ENCODE data around the gene ANK2. TPM values are rescaled to one million over a fixed set of nuclear protein-coding genes. Genes with fewer than 3 reads are reported as not detected.

The ANK2 gene
- total and polyA plus RNA-seq, 2 experiments from 2014 or later: 7.7 to 40.4 TPM

DNA sequence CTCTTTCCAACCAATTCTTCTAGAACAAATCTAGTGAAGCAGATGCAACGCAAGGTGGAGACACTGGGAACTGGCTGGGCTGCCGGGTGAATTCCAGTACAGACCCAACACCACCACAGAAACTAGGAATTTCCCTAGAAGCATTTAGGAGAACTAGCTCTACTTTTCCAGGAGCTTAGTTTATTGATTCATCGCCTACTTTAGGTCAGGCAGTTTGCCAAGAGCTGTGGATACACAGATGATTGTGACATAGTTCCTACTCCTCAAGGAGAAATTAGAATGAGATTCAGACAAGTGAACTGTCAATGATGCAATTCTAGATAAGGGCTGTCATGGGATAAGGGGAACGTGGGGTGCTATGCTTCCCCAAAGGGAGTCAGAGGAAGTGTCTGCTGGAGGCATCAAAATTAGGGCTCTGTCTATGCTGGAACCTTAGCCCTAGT is 362.1 kb downstream of the ANK2 start:
- H3K4me1 ChIP-seq (ENCODE audit: insufficient read depth): no peaks in the 10 kb centered on the region
- no peak for ATAC-seq
- no peaks in the 10 kb centered on the region for H3K36me3 ChIP-seq (ENCODE audit: insufficient read depth)
- H4K20me1 ChIP-seq (replicated peaks; ENCODE audit: insufficient read depth): no peaks in the 10 kb centered on the region
- Mint-ChIP-seq H3K36me3 (ENCODE audit: low read depth) (no peaks in the 10 kb centered on the region), H3K27me3 (ENCODE audit: insufficient read depth, low read depth, poor library complexity) (no peaks in the 10 kb centered on the region), H3K4me3 (no peak overlapping the region), H3K27ac (no peak overlapping the region), H3K4me1 (peaks cover 13% of the 10 kb centered on the region), H3K9me3 (0 out of 3 replicates have a peak, but pooled peaks cover 3% of the 10 kb centered on the region)
- H3K4me2 ChIP-seq: no peak overlapping the region
- no peaks in the 10 kb centered on the region; the same call in 1 of the 2 replicates for H3K9me2 ChIP-seq (ENCODE audit: insufficient read depth)
- no peaks in the 10 kb centered on the region for H3F3A ChIP-seq (replicated peaks; ENCODE audit: low read depth)
- H3K27ac ChIP-seq (ENCODE audit: low read depth): no peak overlapping the region
- H3K27me3 ChIP-seq (ENCODE audit: insufficient read depth): no peaks in the 10 kb centered on the region
- H3K4me3 ChIP-seq: no peak overlapping the region
- H3K79me2 ChIP-seq (replicated peaks; ENCODE audit: insufficient read depth): no peaks in the 10 kb centered on the region
- DNase-seq (ENCODE audit: low spot score): no peak
- no peak overlapping the region for H2AFZ ChIP-seq
- TF ChIP-seq JUNB (IDR thresholded peaks at IDR 0.05; ENCODE audit: unreplicated experiment) (no peak), POLR2AphosphoS5 (IDR thresholded peaks at IDR 0.05; ENCODE audit: low read depth) (no peak), ZNF114 (CRISPR knock-in tag; IDR thresholded peaks at IDR 0.05) (no peak), EZH2 (IDR thresholded peaks at IDR 0.05; ENCODE audit: low read depth, unreplicated experiment) (no peak), STAT1 (IDR thresholded peaks at IDR 0.05; ENCODE audit: unreplicated experiment) (no peak), CREB1 (CRISPR knock-in tag; IDR thresholded peaks at IDR 0.05; ENCODE audit: low read depth) (no peak), EZH2phosphoT487 (IDR thresholded peaks at IDR 0.05; ENCODE audit: unreplicated experiment) (no peak), ZNF331 (CRISPR knock-in tag; IDR thresholded peaks at IDR 0.05; ENCODE audit: low read depth) (no peak), NANOG (IDR thresholded peaks at IDR 0.05; ENCODE audit: borderline replicate concordance) (no peak)
- TF ChIP-seq, protein P1, sequence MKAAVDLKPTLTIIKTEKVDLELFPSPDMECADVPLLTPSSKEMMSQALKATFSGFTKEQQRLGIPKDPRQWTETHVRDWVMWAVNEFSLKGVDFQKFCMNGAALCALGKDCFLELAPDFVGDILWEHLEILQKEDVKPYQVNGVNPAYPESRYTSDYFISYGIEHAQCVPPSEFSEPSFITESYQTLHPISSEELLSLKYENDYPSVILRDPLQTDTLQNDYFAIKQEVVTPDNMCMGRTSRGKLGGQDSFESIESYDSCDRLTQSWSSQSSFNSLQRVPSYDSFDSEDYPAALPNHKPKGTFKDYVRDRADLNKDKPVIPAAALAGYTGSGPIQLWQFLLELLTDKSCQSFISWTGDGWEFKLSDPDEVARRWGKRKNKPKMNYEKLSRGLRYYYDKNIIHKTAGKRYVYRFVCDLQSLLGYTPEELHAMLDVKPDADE (IDR thresholded peaks at IDR 0.05): no peak
- TF ChIP-seq, protein P2, sequence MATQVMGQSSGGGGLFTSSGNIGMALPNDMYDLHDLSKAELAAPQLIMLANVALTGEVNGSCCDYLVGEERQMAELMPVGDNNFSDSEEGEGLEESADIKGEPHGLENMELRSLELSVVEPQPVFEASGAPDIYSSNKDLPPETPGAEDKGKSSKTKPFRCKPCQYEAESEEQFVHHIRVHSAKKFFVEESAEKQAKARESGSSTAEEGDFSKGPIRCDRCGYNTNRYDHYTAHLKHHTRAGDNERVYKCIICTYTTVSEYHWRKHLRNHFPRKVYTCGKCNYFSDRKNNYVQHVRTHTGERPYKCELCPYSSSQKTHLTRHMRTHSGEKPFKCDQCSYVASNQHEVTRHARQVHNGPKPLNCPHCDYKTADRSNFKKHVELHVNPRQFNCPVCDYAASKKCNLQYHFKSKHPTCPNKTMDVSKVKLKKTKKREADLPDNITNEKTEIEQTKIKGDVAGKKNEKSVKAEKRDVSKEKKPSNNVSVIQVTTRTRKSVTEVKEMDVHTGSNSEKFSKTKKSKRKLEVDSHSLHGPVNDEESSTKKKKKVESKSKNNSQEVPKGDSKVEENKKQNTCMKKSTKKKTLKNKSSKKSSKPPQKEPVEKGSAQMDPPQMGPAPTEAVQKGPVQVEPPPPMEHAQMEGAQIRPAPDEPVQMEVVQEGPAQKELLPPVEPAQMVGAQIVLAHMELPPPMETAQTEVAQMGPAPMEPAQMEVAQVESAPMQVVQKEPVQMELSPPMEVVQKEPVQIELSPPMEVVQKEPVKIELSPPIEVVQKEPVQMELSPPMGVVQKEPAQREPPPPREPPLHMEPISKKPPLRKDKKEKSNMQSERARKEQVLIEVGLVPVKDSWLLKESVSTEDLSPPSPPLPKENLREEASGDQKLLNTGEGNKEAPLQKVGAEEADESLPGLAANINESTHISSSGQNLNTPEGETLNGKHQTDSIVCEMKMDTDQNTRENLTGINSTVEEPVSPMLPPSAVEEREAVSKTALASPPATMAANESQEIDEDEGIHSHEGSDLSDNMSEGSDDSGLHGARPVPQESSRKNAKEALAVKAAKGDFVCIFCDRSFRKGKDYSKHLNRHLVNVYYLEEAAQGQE (IDR thresholded peaks at IDR 0.05; ENCODE audit: unreplicated experiment): no peak
- TF ChIP-seq, protein P3, sequence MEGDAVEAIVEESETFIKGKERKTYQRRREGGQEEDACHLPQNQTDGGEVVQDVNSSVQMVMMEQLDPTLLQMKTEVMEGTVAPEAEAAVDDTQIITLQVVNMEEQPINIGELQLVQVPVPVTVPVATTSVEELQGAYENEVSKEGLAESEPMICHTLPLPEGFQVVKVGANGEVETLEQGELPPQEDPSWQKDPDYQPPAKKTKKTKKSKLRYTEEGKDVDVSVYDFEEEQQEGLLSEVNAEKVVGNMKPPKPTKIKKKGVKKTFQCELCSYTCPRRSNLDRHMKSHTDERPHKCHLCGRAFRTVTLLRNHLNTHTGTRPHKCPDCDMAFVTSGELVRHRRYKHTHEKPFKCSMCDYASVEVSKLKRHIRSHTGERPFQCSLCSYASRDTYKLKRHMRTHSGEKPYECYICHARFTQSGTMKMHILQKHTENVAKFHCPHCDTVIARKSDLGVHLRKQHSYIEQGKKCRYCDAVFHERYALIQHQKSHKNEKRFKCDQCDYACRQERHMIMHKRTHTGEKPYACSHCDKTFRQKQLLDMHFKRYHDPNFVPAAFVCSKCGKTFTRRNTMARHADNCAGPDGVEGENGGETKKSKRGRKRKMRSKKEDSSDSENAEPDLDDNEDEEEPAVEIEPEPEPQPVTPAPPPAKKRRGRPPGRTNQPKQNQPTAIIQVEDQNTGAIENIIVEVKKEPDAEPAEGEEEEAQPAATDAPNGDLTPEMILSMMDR (conservative IDR thresholded peaks at IDR 0.05; ENCODE audit: low read depth in 2 of 2): no peak
- TF ChIP-seq, protein P4, sequence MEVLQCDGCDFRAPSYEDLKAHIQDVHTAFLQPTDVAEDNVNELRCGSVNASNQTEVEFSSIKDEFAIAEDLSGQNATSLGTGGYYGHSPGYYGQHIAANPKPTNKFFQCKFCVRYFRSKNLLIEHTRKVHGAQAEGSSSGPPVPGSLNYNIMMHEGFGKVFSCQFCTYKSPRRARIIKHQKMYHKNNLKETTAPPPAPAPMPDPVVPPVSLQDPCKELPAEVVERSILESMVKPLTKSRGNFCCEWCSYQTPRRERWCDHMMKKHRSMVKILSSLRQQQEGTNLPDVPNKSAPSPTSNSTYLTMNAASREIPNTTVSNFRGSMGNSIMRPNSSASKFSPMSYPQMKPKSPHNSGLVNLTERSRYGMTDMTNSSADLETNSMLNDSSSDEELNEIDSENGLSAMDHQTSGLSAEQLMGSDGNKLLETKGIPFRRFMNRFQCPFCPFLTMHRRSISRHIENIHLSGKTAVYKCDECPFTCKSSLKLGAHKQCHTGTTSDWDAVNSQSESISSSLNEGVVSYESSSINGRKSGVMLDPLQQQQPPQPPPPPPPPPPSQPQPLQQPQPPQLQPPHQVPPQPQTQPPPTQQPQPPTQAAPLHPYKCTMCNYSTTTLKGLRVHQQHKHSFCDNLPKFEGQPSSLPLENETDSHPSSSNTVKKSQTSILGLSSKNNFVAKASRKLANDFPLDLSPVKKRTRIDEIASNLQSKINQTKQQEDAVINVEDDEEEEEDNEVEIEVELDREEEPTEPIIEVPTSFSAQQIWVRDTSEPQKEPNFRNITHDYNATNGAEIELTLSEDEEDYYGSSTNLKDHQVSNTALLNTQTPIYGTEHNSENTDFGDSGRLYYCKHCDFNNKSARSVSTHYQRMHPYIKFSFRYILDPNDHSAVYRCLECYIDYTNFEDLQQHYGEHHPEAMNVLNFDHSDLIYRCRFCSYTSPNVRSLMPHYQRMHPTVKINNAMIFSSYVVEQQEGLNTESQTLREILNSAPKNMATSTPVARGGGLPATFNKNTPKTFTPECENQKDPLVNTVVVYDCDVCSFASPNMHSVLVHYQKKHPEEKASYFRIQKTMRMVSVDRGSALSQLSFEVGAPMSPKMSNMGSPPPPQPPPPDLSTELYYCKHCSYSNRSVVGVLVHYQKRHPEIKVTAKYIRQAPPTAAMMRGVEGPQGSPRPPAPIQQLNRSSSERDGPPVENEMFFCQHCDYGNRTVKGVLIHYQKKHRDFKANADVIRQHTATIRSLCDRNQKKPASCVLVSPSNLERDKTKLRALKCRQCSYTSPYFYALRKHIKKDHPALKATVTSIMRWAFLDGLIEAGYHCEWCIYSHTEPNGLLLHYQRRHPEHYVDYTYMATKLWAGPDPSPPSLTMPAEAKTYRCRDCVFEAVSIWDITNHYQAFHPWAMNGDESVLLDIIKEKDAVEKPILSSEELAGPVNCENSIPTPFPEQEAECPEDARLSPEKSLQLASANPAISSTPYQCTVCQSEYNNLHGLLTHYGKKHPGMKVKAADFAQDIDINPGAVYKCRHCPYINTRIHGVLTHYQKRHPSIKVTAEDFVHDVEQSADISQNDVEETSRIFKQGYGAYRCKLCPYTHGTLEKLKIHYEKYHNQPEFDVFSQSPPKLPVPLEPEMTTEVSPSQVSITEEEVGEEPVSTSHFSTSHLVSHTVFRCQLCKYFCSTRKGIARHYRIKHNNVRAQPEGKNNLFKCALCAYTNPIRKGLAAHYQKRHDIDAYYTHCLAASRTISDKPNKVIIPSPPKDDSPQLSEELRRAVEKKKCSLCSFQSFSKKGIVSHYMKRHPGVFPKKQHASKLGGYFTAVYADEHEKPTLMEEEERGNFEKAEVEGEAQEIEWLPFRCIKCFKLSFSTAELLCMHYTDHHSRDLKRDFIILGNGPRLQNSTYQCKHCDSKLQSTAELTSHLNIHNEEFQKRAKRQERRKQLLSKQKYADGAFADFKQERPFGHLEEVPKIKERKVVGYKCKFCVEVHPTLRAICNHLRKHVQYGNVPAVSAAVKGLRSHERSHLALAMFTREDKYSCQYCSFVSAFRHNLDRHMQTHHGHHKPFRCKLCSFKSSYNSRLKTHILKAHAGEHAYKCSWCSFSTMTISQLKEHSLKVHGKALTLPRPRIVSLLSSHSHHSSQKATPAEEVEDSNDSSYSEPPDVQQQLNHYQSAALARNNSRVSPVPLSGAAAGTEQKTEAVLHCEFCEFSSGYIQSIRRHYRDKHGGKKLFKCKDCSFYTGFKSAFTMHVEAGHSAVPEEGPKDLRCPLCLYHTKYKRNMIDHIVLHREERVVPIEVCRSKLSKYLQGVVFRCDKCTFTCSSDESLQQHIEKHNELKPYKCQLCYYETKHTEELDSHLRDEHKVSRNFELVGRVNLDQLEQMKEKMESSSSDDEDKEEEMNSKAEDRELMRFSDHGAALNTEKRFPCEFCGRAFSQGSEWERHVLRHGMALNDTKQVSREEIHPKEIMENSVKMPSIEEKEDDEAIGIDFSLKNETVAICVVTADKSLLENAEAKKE (CRISPR knock-in tag; IDR thresholded peaks at IDR 0.05): no peak
